ENCODE measurements around the gene SPAG17.

GRCh38 chr1:117919376-117919775 lies 265.7 kb downstream of the SPAG17 start:
- TF ChIP-seq YY1 (IDR thresholded peaks at IDR 0.05; ENCODE audit: low read depth) (no peak), MXI1 (IDR thresholded peaks at IDR 0.05; ENCODE audit: low read depth, low read length) (no peak), JUND (IDR thresholded peaks at IDR 0.05) (no peak), EZH2phosphoT487 (IDR thresholded peaks at IDR 0.05; ENCODE audit: borderline replicate concordance, low read depth) (no peak), GATA2 (CRISPR knock-in tag; IDR thresholded peaks at IDR 0.05) (no peak)
- TF ChIP-seq, protein P1, sequence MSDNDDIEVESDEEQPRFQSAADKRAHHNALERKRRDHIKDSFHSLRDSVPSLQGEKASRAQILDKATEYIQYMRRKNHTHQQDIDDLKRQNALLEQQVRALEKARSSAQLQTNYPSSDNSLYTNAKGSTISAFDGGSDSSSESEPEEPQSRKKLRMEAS (IDR thresholded peaks at IDR 0.05; ENCODE audit: low read depth): no peak
- TF ChIP-seq, protein P2, sequence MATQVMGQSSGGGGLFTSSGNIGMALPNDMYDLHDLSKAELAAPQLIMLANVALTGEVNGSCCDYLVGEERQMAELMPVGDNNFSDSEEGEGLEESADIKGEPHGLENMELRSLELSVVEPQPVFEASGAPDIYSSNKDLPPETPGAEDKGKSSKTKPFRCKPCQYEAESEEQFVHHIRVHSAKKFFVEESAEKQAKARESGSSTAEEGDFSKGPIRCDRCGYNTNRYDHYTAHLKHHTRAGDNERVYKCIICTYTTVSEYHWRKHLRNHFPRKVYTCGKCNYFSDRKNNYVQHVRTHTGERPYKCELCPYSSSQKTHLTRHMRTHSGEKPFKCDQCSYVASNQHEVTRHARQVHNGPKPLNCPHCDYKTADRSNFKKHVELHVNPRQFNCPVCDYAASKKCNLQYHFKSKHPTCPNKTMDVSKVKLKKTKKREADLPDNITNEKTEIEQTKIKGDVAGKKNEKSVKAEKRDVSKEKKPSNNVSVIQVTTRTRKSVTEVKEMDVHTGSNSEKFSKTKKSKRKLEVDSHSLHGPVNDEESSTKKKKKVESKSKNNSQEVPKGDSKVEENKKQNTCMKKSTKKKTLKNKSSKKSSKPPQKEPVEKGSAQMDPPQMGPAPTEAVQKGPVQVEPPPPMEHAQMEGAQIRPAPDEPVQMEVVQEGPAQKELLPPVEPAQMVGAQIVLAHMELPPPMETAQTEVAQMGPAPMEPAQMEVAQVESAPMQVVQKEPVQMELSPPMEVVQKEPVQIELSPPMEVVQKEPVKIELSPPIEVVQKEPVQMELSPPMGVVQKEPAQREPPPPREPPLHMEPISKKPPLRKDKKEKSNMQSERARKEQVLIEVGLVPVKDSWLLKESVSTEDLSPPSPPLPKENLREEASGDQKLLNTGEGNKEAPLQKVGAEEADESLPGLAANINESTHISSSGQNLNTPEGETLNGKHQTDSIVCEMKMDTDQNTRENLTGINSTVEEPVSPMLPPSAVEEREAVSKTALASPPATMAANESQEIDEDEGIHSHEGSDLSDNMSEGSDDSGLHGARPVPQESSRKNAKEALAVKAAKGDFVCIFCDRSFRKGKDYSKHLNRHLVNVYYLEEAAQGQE (IDR thresholded peaks at IDR 0.05; ENCODE audit: low read depth, low read length): no peak
- TF ChIP-seq, protein P3, sequence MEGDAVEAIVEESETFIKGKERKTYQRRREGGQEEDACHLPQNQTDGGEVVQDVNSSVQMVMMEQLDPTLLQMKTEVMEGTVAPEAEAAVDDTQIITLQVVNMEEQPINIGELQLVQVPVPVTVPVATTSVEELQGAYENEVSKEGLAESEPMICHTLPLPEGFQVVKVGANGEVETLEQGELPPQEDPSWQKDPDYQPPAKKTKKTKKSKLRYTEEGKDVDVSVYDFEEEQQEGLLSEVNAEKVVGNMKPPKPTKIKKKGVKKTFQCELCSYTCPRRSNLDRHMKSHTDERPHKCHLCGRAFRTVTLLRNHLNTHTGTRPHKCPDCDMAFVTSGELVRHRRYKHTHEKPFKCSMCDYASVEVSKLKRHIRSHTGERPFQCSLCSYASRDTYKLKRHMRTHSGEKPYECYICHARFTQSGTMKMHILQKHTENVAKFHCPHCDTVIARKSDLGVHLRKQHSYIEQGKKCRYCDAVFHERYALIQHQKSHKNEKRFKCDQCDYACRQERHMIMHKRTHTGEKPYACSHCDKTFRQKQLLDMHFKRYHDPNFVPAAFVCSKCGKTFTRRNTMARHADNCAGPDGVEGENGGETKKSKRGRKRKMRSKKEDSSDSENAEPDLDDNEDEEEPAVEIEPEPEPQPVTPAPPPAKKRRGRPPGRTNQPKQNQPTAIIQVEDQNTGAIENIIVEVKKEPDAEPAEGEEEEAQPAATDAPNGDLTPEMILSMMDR (IDR thresholded peaks at IDR 0.05): no peak
- TF ChIP-seq, protein P4, sequence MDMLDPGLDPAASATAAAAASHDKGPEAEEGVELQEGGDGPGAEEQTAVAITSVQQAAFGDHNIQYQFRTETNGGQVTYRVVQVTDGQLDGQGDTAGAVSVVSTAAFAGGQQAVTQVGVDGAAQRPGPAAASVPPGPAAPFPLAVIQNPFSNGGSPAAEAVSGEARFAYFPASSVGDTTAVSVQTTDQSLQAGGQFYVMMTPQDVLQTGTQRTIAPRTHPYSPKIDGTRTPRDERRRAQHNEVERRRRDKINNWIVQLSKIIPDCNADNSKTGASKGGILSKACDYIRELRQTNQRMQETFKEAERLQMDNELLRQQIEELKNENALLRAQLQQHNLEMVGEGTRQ (IDR thresholded peaks at IDR 0.05; ENCODE audit: borderline replicate concordance, low read depth, low read length): no peak
